ENCODE data around the gene RALB. TPM values are rescaled to one million over a fixed set of nuclear protein-coding genes. Genes with fewer than 3 reads are reported as not detected.

RALB gene
- total RNA-seq, 6 donors from 2014 or later: 23.0 to 85.8 (median 46.5) TPM

- no peaks in the 10 kb centered on the region for H3K9me3 ChIP-seq
- no peaks in the 10 kb centered on the region for H3K27me3 ChIP-seq
- no peak for ATAC-seq (ENCODE audit: low FRiP score in 2 of 2)
- TF ChIP-seq, protein P1, sequence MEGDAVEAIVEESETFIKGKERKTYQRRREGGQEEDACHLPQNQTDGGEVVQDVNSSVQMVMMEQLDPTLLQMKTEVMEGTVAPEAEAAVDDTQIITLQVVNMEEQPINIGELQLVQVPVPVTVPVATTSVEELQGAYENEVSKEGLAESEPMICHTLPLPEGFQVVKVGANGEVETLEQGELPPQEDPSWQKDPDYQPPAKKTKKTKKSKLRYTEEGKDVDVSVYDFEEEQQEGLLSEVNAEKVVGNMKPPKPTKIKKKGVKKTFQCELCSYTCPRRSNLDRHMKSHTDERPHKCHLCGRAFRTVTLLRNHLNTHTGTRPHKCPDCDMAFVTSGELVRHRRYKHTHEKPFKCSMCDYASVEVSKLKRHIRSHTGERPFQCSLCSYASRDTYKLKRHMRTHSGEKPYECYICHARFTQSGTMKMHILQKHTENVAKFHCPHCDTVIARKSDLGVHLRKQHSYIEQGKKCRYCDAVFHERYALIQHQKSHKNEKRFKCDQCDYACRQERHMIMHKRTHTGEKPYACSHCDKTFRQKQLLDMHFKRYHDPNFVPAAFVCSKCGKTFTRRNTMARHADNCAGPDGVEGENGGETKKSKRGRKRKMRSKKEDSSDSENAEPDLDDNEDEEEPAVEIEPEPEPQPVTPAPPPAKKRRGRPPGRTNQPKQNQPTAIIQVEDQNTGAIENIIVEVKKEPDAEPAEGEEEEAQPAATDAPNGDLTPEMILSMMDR (IDR thresholded peaks at IDR 0.05): no peak
- TF ChIP-seq EP300 (IDR thresholded peaks at IDR 0.05) (no peak), POLR2AphosphoS5 (IDR thresholded peaks at IDR 0.05) (no peak), POLR2A (IDR thresholded peaks at IDR 0.05) (no peak)
- H3K27ac ChIP-seq: no peak overlapping the region
- DNase-seq: no peak
- peaks cover 12 to 36% (median 19%) of the 10 kb centered on the region in 4 donors for H3K4me1 ChIP-seq
- whole genome bisulfite sequencing, 2 donors: 96 to 98% methylated on average over 5 of the region's 5 CpGs
- peaks cover 0 to 19% (median 0%) of the 10 kb centered on the region in 4 donors for H3K36me3 ChIP-seq
- no peak overlapping the region for H3K4me3 ChIP-seq
These were observed 34.5 kb upstream of the RALB start for GRCh38 chr2:120218181-120218580.

- H3K27me3 ChIP-seq: no peaks in the 10 kb centered on the region
- no peak for TF ChIP-seq POLR2AphosphoS5 (IDR thresholded peaks at IDR 0.05)
- TF ChIP-seq, protein P1 (IDR thresholded peaks at IDR 0.05): no peak
- TF ChIP-seq EP300 (IDR thresholded peaks at IDR 0.05): no peak
- no peak for TF ChIP-seq POLR2A (IDR thresholded peaks at IDR 0.05)
- H3K36me3 ChIP-seq: peaks cover 0 to 19% (median 0%) of the 10 kb centered on the region in 4 donors
- no peaks in the 10 kb centered on the region for H3K9me3 ChIP-seq
- peaks cover 21 to 46% (median 26%) of the 10 kb centered on the region in 4 donors for H3K4me1 ChIP-seq
- ATAC-seq (ENCODE audit: low FRiP score in 2 of 2) (no peak), DNase-seq (no peak)
- no peak overlapping the region for H3K27ac ChIP-seq
- H3K4me3 ChIP-seq: no peak overlapping the region
- 93% methylated on average over 5 of the region's 5 CpGs for WGBS, 2 donors
These were observed 33.4 kb upstream of the RALB start for GRCh38 chr2:120219291-120219690.

GRCh38 chr2:120219766-120220165 lies 32.9 kb upstream of the RALB start:
- H3K27me3 ChIP-seq: no peaks in the 10 kb centered on the region
- no peaks in the 10 kb centered on the region for H3K9me3 ChIP-seq
- no peak overlapping the region for H3K27ac ChIP-seq
- TF ChIP-seq POLR2AphosphoS5 (IDR thresholded peaks at IDR 0.05) (no peak), POLR2A (IDR thresholded peaks at IDR 0.05) (no peak), EP300 (IDR thresholded peaks at IDR 0.05) (no peak)
- TF ChIP-seq, protein P1 (IDR thresholded peaks at IDR 0.05): no peak
- ATAC-seq (ENCODE audit: low FRiP score in 2 of 2) (no peak), DNase-seq (no peak)
- H3K36me3 ChIP-seq: peaks cover 0 to 19% (median 0%) of the 10 kb centered on the region in 4 donors
- no peak overlapping the region for H3K4me3 ChIP-seq
- H3K4me1 ChIP-seq: peaks cover 24 to 48% (median 29%) of the 10 kb centered on the region in 4 donors
- 94 to 95% methylated on average over 5 of the region's 5 CpGs for WGBS, 2 donors

- no peak for DNase-seq
- Histone ChIP-seq H3K27me3 (no peaks in the 10 kb centered on the region), H3K27ac (no peak overlapping the region), H3K4me1 (peaks cover 24 to 48% (median 29%) of the 10 kb centered on the region in 4 donors), H3K9me3 (no peaks in the 10 kb centered on the region), H3K36me3 (peaks cover 0 to 19% (median 0%) of the 10 kb centered on the region in 4 donors), H3K4me3 (no peak overlapping the region)
- TF ChIP-seq, protein P1 (IDR thresholded peaks at IDR 0.05): no peak
- TF ChIP-seq POLR2AphosphoS5 (IDR thresholded peaks at IDR 0.05) (no peak), EP300 (IDR thresholded peaks at IDR 0.05) (no peak), POLR2A (IDR thresholded peaks at IDR 0.05) (no peak)
- 82 to 83% methylated on average over 2 of the region's 2 CpGs for WGBS, 2 donors
- no peak for ATAC-seq (ENCODE audit: low FRiP score in 2 of 2)
These were observed 31.9 kb upstream of the RALB start for GRCh38 chr2:120220756-120221155.

GRCh38 chr2:120221616-120222015 lies 31.0 kb upstream of the RALB start:
- Histone ChIP-seq H3K4me1 (peaks cover 24 to 48% (median 29%) of the 10 kb centered on the region in 4 donors), H3K36me3 (peaks cover 0 to 19% (median 0%) of the 10 kb centered on the region in 4 donors), H3K4me3 (no peak overlapping the region), H3K27ac (no peak overlapping the region), H3K27me3 (no peaks in the 10 kb centered on the region), H3K9me3 (no peaks in the 10 kb centered on the region)
- DNase-seq (no peak), ATAC-seq (ENCODE audit: low FRiP score in 2 of 2) (no peak)
- TF ChIP-seq, protein P1 (IDR thresholded peaks at IDR 0.05): no peak
- TF ChIP-seq EP300 (IDR thresholded peaks at IDR 0.05) (no peak), POLR2A (IDR thresholded peaks at IDR 0.05) (no peak), POLR2AphosphoS5 (IDR thresholded peaks at IDR 0.05) (no peak)
- 94 to 95% methylated on average over 8 of the region's 8 CpGs for whole genome bisulfite sequencing, 2 donors

All from upper lobe of left lung (tissue), 6 donors.